CD4-positive, alpha-beta T cell treated with Interleukin-4 for 1 hour (primary cell): ENCODE measurements around the gene NHERF1.

Experiments
- DNase-seq, 2 donors: peaks; one replicate each; pipeline ENCODE4 v3.0.0-alpha.2; 2020 to 2022

NHERF1 gene

DNA sequence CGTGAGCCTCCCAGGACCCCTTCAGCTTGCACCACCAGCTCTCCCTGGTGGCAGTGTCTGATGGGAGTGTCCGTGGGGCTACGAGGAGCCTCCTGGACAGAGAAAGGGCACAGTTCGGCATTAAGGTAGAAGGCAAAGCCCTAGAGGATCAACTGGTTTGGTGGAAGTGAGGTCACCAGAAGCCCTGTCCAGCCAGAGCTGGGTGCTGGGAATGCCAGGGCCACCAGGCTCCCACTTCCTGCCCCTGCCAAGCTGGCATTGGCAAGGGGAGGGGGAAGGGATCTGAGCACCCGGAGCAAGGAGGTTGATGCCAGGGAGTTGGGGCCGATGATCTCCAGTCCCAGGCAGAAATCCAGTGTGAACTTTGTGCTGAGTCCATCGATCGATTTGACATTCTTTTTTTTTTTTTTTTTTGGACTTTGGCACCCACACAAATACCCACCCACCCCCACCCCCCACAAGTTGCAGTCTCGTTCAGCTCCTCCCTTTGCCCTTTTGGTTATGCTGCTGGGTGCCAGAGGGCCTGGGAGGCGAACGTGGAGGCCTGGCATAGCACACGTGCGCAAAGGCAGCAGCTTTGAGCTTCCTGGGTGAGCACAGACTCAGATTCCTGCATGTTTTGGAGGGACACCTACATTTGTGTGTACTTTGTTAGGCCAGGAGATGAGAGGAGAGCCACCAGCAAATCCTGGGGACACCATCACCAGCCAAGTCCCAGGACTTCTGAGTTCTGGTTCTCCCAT lies 2.1 kb downstream of the NHERF1 start:
- no peak for DNase-seq

GRCh38 chr17:74752415-74752814 lies 4.0 kb downstream of the NHERF1 start:
- no peak for DNase-seq

DNA sequence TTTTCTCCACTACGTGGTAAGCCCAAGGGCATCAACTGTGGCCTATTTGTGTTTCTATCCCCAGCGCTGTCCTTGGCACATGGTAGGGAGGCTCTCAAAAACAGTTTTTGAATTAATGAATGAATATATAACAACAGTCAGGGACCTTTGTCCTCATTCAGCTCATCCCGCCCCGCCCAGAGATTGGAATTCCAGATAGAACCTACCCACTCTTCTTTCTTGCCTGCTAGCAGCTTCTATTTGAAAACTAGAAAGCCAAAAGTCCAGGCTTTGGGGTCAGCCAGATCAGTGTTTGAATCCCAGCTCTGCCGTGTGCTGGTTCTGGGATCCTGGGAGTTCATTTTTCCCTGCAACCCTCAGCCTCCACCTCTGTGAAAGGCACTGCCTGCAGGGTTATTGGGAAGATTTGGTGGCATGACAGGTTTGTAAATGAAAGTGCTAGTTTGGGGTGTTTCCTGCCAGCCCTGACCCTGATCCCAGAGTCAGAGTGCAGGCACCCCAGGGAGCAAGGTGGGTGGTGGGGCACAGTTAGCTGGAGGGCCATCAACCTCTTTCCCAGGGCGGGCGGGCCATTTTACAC lies 4.5 kb downstream of the NHERF1 start:
- no peak for DNase-seq

DNA sequence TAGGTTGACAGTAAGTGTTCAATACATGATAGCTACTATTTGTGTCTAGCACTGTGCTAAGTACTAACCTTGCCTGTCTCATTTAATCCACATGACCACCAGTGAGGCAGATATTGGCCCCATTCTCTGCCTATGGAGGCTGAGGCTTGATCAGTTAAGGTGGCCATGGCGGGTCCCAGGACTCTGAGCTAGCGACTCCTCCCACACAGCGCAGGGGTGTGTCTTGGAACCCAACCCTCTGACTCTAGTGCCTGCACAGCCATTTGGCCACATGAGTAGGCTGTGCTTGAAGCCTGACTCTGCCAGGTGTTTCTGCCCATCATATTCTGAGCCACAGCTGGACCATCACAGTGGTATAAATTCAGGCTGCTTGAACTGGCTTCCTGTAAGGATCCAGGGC lies 6.4 kb downstream of the NHERF1 start:
- no peak for DNase-seq

DNA sequence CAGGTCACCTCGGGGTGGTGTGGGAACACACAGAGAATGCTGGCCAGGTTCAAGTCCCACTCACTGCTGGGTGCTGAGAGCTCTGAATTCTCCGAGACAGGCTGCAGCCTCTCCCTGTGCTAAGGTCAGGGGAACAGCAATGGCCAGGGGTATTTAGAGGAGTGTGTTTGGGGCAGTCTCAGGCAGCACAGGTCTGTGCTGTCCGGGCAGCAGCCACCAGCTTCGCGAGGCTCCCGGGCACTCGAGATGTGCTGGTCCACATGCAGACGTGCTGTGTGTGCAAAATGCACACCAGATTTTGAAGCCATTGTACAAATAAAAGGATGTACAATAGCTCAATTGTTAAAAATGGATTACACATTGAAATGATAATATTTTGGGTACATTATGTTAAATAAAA lies 7.1 kb downstream of the NHERF1 start:
- no peak for DNase-seq

- no peak for DNase-seq
Measured at GRCh38 chr17:74756891-74757290, 8.5 kb downstream of the NHERF1 start.

DNA sequence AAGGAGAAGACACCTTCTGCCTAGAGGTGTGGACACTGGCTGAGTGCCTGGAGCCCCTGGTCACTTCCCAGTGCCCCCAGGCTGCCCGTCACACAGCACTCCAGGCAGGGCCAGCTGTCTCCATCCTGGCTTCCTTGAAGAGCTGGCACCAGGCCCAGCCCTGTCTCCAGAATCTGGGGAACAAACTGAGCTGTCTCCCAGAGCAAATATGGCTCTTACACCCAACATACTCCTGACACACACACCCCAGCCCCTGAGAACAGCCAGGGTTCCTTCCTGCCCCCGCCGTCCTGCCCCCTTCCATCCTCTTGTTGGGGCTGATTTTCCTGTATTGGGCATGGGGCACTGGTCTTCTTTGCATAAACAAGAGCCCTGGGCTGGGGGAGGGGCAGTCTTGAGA lies 9.1 kb downstream of the NHERF1 start:
- no peak for DNase-seq

DNA sequence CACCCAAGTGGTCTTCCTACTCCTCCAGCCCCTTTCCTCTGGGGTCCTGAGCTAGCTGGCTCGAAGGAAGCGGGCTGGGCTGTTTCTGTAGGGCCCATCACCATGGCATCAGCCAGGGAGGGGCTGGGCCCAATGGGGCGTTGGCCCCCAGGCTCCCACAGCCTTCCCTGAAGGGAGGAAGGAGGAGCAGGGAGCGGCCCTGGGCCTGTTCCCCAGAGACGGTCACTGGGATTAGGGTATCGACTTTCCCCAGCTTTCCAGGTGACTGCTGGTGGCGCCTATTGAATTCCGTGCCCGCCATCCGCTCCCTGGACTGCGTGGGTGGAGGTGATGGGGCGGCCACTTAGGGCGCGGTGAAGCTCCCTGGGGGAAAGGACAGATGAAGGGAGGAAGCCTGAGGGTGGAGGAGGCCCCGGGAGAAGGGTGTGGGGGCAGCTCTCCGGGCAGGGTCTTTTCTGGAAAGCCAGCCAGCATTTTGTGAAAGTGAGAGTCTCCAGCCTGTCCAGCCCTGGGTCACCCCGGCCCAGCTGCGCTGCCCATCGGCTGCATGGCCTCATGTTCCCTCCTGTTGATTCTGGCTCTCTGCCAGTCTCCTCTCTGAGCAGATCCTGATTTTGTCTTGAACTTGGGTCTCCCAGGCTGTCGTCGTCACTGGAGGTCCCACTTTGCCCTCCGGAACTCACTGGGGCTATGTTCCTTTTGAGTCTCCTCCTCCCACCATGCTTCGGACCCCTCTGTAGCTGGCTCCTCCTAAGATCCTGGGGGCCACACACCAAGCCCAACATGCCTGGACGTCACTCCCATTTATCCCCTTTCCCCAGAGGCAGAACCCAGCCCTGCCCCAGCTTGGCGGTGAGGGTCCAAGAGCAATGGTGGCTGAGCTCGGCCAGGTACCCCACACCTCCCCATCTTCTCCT lies 9.8 kb downstream of the NHERF1 start:
- no peak for DNase-seq

- DNase-seq: peak in 1 of 2 donors; percentile 42
Measured at GRCh38 chr17:74758848-74759168, 10.4 kb downstream of the NHERF1 start.

DNA sequence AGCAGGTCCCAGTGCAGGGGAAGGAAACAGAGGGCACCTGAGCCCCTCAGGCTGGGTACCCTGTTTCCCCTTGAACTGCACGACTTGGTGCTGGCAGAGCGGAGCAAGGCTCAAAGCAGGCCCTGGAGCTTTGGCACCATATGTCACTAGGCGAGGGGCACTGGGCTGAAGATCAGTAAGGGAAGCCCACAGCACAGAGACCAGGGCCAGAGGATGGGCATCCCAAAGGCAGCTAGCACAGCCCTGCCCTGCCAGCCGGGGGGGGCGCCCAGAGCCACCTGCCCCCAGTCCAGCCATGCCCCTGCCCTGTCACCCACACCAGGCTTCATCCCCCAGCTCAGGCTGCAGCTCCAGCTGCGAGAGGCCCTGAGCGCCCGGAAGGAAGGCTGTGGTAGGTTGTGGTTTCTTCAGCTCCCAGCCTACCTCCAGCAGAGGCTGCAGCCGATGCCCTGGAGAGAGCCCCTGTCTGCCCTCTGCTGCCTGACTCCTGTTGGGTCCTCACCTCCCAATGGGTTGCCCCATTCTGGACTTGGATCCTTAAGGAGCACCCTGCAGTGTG lies 10.9 kb downstream of the NHERF1 start:
- peak; percentile 60 to 65 for DNase-seq

DNA sequence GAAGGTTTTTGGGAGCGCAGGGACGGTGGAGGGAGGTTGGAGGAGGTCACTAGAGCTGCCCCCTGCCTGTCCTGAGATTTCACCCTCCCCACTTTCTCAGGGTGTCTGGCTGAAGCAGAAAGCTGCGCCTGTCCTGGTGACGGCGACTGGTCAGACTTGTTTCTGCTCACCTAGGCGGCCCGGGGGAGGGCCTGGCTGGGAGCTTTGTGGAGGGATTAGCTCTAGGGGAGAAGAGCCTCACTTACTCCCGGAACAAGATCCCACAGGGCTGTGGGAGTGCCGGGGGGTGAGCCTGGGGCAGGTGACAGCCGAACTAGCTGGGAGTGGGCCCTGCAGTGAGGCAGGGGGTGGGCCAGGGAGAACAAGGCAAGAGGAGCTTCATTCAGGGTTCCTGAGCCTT lies 11.5 kb downstream of the NHERF1 start:
- no peak for DNase-seq

DNA sequence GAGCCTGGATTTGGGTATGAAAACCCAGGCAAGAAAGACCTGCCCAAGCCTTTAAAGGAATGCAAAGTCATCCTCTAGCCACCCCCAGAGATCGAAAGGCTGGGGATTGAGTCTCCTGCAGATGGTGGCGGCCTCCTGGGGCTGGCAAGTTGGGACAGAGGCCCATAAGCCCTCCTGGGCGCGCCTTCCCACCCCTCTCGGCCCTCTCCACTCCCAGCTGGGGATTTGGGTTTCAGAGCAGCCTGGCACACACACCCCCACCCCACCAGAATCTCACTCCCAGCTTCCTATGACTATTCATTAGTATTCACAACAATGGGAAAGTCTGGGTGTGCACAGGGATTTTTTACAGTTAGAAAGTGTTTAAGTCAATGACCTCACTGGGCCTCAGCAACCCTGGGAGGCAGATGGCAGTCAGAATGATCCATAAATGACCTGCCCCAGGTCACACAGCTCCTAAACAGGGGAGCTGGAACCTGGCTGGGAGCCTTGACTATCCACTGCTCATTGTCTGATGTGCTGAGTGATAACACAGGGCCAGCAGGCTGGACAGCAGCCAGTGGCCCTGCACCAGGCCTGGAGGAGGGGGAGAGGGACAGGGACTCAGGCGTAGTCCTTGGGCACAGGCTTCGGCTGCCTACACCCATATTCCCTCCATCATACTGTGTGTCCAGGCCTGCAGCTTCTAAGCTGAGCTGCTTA lies 12.1 kb downstream of the NHERF1 start:
- no peak for DNase-seq

DNA sequence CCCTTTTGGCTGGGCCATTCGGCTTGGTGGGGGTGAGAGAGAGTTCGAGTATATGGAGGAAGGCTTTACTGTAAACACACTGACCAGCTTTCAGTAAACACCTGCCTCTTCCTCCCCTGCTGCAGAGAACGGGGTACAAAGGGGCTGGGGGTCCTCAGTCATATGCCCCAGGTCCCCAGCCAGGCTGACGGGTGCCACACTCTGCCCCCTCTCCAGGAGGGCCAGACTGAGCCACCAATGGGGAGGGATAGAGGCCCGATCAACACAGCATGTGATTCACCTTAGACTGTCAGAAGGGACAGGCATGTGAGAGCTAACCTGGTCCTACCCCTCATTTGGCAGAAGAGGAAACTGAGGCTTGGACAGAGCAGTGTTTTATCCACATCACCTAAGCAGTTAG lies 13.0 kb downstream of the NHERF1 start:
- DNase-seq: no peak

- DNase-seq: no peak
Measured at GRCh38 chr17:74761931-74762330, 13.5 kb downstream of the NHERF1 start.

- DNase-seq: no peak
Measured at GRCh38 chr17:74763565-74764387, 15.3 kb downstream of the NHERF1 start.

- DNase-seq: no peak
Measured at GRCh38 chr17:74764751-74765286, 16.4 kb downstream of the NHERF1 start.

- DNase-seq: no peak
Measured at GRCh38 chr17:74766413-74766812, 18.0 kb downstream of the NHERF1 start.

DNA sequence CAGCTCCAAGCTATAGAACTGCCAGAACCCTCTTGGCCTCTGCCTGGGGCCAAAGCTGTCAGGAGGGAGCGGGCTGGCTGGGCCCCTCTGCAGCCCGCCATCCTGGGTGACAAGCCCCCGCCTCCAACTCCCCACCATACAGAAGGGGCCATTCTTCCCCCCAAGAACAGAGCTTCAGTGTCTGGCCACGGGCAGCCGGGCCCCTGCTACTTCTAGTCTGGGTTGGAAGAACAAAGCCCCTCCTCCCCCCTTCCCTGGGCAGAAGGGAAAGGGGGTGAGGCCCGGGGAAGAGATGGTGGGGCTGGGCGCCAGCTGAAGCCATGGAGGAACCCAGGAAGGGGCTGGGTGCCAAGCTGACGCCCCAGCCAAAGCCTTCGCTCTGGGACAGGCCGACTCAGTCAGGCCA lies 18.7 kb downstream of the NHERF1 start:
- DNase-seq: no peak

DNA sequence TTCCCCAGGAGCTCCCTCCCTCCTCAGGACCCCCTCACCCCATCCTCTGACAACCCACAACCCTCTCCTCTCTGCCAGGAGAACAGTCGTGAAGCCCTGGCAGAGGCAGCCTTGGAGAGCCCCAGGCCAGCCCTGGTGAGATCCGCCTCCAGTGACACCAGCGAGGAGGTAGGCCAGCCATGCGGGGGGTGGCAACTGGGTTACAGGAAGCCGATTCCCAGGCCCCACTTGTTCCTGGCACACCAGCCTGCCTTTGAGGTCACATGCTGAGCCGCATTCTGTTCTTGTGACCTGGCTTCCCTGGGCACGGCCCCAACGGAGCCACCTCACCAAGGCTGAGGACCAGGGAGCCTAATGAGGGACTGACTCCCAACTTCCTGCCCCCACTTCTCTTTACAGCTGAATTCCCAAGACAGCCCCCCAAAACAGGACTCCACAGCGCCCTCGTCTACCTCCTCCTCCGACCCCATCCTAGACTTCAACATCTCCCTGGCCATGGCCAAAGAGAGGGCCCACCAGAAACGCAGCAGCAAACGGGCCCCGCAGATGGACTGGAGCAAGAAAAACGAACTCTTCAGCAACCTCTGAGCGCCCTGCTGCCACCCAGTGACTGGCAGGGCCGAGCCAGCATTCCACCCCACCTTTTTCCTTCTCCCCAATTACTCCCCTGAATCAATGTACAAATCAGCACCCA lies 19.8 kb downstream of the NHERF1 start:
- no peak for DNase-seq

- no peak for DNase-seq
Measured at GRCh38 chr17:74768763-74769114, 20.3 kb downstream of the NHERF1 start.

DNA sequence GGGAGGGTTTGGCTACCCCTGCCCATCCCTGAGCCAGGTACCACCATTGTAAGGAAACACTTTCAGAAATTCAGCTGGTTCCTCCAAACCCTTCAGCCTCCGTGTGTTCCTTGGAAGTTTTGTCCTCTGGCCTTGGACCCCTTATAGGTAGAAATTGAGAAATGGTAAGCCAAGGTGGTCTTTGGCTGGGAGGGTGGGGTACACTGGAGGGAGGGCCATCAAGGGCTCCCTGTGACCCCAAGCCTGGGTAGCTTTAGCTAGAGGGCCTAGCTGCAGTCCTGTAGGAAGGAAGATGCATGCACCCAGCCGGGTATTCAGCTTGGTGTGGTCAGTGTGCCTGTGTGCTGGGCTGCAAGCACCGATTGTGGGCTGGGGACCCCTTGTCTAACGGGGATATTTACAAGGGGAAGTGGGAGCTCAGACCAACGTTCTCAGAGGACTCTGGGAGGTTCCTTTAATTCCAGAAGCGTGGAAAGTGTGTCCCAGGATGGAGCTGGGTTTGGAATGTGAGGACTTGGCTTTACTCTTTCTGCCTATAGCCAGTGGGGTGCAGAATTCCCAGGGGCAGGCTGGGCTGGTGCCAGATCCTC lies 20.9 kb downstream of the NHERF1 start:
- DNase-seq: no peak
